Endodermal cell (in vitro differentiated cells): ENCODE results near the gene PLAU. TPM values are rescaled to one million over a fixed set of nuclear protein-coding genes. Genes with fewer than 3 reads are reported as not detected.

ENCODE experiments used
- DNase-seq: peaks from one replicate; pipeline ENCODE4 v3.0.0-alpha.2; 2017
- H3K27ac ChIP-seq: 2 replicates; pipeline ENCODE4 v1.5.1; 2013; ENCODE audit warnings: mild to moderate bottlenecking, low read depth, low read length, moderate library complexity
- H3K27me3 ChIP-seq: 2 replicates; pipeline ENCODE4 v1.6.1; 2013; ENCODE audit warnings: mild to moderate bottlenecking, low read length, moderate library complexity; ENCODE audit not compliant: insufficient read depth, control insufficient read depth, poor library complexity, severe bottlenecking
- H3K36me3 ChIP-seq: 2 replicates; pipeline ENCODE4 v1.7.0; 2013; ENCODE audit warnings: mild to moderate bottlenecking, low read length, moderate library complexity; ENCODE audit not compliant: control insufficient read depth, insufficient read depth
- H3K4me1 ChIP-seq: one replicate; pipeline ENCODE4 v1.7.0; 2013; ENCODE audit warnings: low read length; ENCODE audit not compliant: control insufficient read depth, insufficient read depth
- H3K4me3 ChIP-seq: 2 replicates; pipeline ENCODE4 v1.5.1; 2013; ENCODE audit warnings: mild to moderate bottlenecking, low read length, moderate library complexity
- H3K9ac ChIP-seq: 2 replicates; pipeline ENCODE4 v1.6.1; 2013; ENCODE audit warnings: mild to moderate bottlenecking, low read length, moderate library complexity; ENCODE audit not compliant: poor library complexity, severe bottlenecking; ENCODE audit errors: extremely low read depth
- H3K9me3 ChIP-seq: 2 replicates; pipeline ENCODE4 v1.6.1; 2013; ENCODE audit warnings: mild to moderate bottlenecking, low read length, moderate library complexity; ENCODE audit not compliant: control insufficient read depth
- H3K27ac Mint-ChIP-seq: 2 replicates; pipeline ENCODE4 v1.8.0; 2020; ENCODE audit warnings: mixed read lengths
- H3K27me3 Mint-ChIP-seq: 2 replicates; pipeline ENCODE4 v1.8.0; 2021; ENCODE audit warnings: mild to moderate bottlenecking, mixed read lengths; ENCODE audit not compliant: insufficient read depth
- H3K36me3 Mint-ChIP-seq: 2 replicates; pipeline ENCODE4 v1.8.0; 2020; ENCODE audit warnings: low read depth, mixed read lengths
- H3K4me1 Mint-ChIP-seq: 2 replicates; pipeline ENCODE4 v1.8.0; 2020; ENCODE audit warnings: mixed read lengths
- H3K4me3 Mint-ChIP-seq: 2 replicates; pipeline ENCODE4 v1.8.0; 2020; ENCODE audit warnings: mild to moderate bottlenecking, moderate library complexity, mixed read lengths
- H3K9me3 Mint-ChIP-seq: 2 replicates; pipeline ENCODE4 v1.8.0; 2020; ENCODE audit warnings: mild to moderate bottlenecking, mixed read lengths
- WGBS, 2 experiments: methylation state at CpG; one replicate each; pipeline versions ENCODE4 v1.1.5 to v1.1.7; 2013; ENCODE audit warnings: missing lambda C conversion rate in 2 of 2, mixed read lengths in 1 of 2; ENCODE audit not compliant: insufficient coverage in 1 of 2, insufficient read length in 1 of 2; 5-methylcytosine and 5-hydroxymethylcytosine counted together
- total RNA-seq, 2 donors: library from RNA; stranded (reverse); fragmentation: NEBNext Ultra II Directional in 1 of 2; extraction: Animal tissue kit (Norgen Biotek cat#: 25700) in 1 of 2; gene quantifications; 2 replicates in 1 of 2; 3 replicates in 1 of 2; pipeline ENCODE4 v1.2.1, GENCODE V29; 2021
- TF ChIP-seq, protein P1 (sequence below): fragments of 200-600 bp; sonication (generic); conservative IDR thresholded peaks from 2 replicates; pipeline ENCODE4 v1.5.0; 2021; ENCODE audit warnings: antibody characterized with exemption, mild to moderate bottlenecking

PLAU gene
- total RNA-seq, 2 donors from 2014 or later = 2.7 to 3.3 TPM

DNA sequence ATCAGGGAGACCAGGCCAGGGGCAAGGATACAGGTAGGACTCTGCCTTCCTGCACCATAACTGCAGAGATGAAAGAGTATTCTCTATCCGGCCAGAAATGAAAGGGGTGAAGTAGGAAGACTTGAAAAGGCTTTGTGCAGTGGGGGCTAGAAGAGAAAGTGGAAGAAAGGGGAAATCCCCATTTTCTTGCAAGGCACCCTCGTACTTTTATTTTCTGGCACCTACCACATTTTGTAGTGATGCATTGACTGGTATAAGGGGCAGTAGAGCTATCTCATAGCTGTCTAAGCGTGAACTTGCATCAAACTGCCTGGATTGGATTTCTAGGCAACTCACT is 35.8 kb upstream of the PLAU start:
- Histone ChIP-seq H3K4me1 (peaks cover 5% of the 10 kb centered on the region), H3K27ac (no peak overlapping the region), H3K4me3 (peak overlapping the region; percentile 71), H3K36me3 (peaks cover 20% of the 10 kb centered on the region), H3K9me3 (no peaks in the 10 kb centered on the region), H3K9ac (no peak overlapping the region), H3K27me3 (peaks cover 13% of the 10 kb centered on the region)
- Mint-ChIP-seq H3K36me3 (peaks cover 12% of the 10 kb centered on the region), H3K27ac (no peak overlapping the region), H3K4me3 (peak overlapping the region; percentile 68), H3K4me1 (peaks cover 20% of the 10 kb centered on the region), H3K27me3 (peaks cover 36% of the 10 kb centered on the region), H3K9me3 (no peaks in the 10 kb centered on the region)
- 85 to 87% methylated on average over 3 of the region's 3 CpGs for whole genome bisulfite sequencing, 2 experiments
- TF ChIP-seq, protein P1, sequence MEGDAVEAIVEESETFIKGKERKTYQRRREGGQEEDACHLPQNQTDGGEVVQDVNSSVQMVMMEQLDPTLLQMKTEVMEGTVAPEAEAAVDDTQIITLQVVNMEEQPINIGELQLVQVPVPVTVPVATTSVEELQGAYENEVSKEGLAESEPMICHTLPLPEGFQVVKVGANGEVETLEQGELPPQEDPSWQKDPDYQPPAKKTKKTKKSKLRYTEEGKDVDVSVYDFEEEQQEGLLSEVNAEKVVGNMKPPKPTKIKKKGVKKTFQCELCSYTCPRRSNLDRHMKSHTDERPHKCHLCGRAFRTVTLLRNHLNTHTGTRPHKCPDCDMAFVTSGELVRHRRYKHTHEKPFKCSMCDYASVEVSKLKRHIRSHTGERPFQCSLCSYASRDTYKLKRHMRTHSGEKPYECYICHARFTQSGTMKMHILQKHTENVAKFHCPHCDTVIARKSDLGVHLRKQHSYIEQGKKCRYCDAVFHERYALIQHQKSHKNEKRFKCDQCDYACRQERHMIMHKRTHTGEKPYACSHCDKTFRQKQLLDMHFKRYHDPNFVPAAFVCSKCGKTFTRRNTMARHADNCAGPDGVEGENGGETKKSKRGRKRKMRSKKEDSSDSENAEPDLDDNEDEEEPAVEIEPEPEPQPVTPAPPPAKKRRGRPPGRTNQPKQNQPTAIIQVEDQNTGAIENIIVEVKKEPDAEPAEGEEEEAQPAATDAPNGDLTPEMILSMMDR = no peak
- DNase-seq = no peak

DNA sequence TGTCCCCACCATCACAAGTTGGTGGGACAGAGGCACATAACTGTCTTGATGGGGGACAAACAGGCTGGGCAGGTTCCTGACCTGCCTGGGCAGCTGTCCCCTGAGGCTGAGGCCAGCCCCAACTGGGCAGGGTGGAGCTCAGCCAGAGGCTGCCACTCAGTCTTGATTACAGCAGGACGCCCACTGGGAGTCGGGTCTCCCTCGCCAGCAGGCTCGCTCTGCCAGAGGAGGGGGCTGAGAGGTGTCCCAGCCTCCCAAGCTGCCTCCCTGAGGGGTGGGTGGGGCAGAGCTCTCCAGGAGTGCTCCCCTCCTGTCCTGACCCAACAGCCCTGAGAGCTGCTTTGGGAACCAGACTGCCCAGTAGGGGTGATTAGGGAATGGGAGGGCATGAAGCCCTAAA is 34.8 kb upstream of the PLAU start:
- H3K36me3 Mint-ChIP-seq = peaks cover 9% of the 10 kb centered on the region
- H3K9me3 ChIP-seq = no peaks in the 10 kb centered on the region
- TF ChIP-seq, protein P1 = no peak
- WGBS, 2 experiments = 87 to 91% methylated on average over 4 of the region's 4 CpGs
- peaks cover 20% of the 10 kb centered on the region for H3K4me1 Mint-ChIP-seq
- H3K27me3 Mint-ChIP-seq = peaks cover 40% of the 10 kb centered on the region
- H3K27me3 ChIP-seq = peaks cover 13% of the 10 kb centered on the region
- no peaks in the 10 kb centered on the region for H3K9me3 Mint-ChIP-seq
- H3K9ac ChIP-seq = no peak overlapping the region
- peaks cover 11% of the 10 kb centered on the region for H3K36me3 ChIP-seq
- H3K4me1 ChIP-seq = peaks cover 5% of the 10 kb centered on the region
- no peak overlapping the region for H3K27ac Mint-ChIP-seq
- H3K27ac ChIP-seq = no peak overlapping the region
- DNase-seq = peak; percentile 60
- H3K4me3 Mint-ChIP-seq = no peak overlapping the region
- H3K4me3 ChIP-seq = no peak overlapping the region

DNA sequence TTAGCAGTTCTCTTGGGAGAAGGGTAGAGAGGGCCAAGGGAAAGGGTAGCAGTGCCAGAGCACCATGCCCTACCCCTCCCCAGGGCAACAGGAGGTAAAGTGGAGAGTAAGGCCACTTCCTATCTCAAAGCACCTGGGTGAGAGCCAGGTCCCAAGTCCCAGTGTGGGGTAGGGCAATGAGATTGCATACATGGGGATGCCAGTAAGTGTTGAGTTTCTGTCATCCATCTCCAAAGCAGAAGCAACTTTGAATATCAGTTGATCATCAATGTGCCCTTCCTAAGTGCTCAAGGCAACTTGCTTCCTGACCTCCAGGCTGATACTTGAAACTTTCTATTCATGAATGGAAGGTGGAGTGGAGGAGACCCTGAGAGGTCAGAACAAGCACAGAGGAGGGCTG is 34.4 kb upstream of the PLAU start:
- TF ChIP-seq, protein P1 = no peak
- Mint-ChIP-seq H3K9me3 (no peaks in the 10 kb centered on the region), H3K4me1 (peaks cover 20% of the 10 kb centered on the region), H3K4me3 (no peak overlapping the region), H3K36me3 (peaks cover 6% of the 10 kb centered on the region), H3K27me3 (peaks cover 40% of the 10 kb centered on the region), H3K27ac (no peak overlapping the region)
- Histone ChIP-seq H3K27ac (no peak overlapping the region), H3K36me3 (peaks cover 10% of the 10 kb centered on the region), H3K4me3 (no peak overlapping the region), H3K9me3 (no peaks in the 10 kb centered on the region), H3K27me3 (peaks cover 13% of the 10 kb centered on the region), H3K4me1 (peaks cover 5% of the 10 kb centered on the region), H3K9ac (no peak overlapping the region)
- DNase-seq = no peak
